Measurements from ENCODE around the gene COL18A1. TPM values are rescaled to one million over a fixed set of nuclear protein-coding genes. Genes with fewer than 3 reads are reported as not detected.
"Not testable (repeated sequence)": the region's sequence is repeated elsewhere in the genome, so short reads cannot be mapped to it uniquely, and the experiment has no call there.

Gene COL18A1
- total and polyA plus RNA-seq, 2 donors from 2014 or later, result 150 to 316 TPM

DNA sequence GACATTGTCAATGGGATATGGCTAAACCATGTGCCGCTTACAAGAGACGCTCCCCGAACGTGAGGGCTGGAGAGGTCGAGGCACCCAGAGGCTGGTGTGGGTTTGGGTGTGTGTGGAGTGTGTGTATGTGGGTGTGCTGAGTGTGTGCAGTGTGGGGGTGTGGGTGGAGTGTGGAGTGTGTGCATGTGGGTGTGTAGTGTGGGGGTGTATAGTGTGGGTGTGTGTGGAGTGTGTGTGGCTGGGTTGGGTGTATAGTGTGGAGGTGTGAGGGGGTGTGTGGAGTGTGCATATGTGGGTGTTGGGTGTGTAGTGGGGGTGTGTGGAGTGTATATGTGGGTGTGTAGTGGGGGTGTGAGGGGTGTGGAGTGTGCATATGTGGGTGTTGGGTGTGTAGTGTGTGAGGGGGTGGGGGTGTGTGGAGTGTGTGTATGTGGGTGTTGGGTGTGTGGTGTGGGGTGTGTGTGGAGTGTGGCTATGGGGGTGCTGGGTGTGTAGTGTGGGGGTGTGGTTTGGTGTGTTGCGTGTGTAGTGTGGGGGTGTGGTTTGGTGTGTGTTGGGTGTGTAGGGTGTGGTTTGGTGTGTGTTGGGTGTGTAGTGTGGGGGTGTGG lies 95.1 kb downstream of the COL18A1 start:
- FAIRE-seq (no peak), DNase-seq (peak in 1 of 5 donors; percentile 34)
- Histone ChIP-seq H3K27ac (ENCODE audit: low read depth in 2 of 2, low read length in 2 of 2) (no peak overlapping the region), H3K4me3 (ENCODE audit: low read length in 3 of 3) (no peak overlapping the region), H3K36me3 (ENCODE audit: control insufficient read depth in 2 of 3, insufficient read depth in 3 of 3, low read length in 3 of 3) (peaks cover 4 to 27% (median 14%) of the 10 kb centered on the region in 3 donors), H3K4me1 (ENCODE audit: control insufficient read depth in 2 of 3, insufficient read depth in 2 of 3, low read depth in 1 of 3, low read length in 3 of 3) (no peaks in the 10 kb centered on the region), H3K9me3 (ENCODE audit: control insufficient read depth in 2 of 3, insufficient read depth in 1 of 3, low read length in 3 of 3) (no peaks in the 10 kb centered on the region), H3K27me3 (ENCODE audit: control insufficient read depth, insufficient read depth, low read length) (no peaks in the 10 kb centered on the region), H3K9ac (ENCODE audit: low read length in 3 of 3) (no peak overlapping the region)
- intact Hi-C loops (cut with DNase I), result no loop called here
- TF ChIP-seq, protein P1, sequence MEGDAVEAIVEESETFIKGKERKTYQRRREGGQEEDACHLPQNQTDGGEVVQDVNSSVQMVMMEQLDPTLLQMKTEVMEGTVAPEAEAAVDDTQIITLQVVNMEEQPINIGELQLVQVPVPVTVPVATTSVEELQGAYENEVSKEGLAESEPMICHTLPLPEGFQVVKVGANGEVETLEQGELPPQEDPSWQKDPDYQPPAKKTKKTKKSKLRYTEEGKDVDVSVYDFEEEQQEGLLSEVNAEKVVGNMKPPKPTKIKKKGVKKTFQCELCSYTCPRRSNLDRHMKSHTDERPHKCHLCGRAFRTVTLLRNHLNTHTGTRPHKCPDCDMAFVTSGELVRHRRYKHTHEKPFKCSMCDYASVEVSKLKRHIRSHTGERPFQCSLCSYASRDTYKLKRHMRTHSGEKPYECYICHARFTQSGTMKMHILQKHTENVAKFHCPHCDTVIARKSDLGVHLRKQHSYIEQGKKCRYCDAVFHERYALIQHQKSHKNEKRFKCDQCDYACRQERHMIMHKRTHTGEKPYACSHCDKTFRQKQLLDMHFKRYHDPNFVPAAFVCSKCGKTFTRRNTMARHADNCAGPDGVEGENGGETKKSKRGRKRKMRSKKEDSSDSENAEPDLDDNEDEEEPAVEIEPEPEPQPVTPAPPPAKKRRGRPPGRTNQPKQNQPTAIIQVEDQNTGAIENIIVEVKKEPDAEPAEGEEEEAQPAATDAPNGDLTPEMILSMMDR (IDR thresholded peaks at IDR 0.05; ENCODE audit: borderline replicate concordance, extremely low read depth, insufficient read depth), result no peak

DNA sequence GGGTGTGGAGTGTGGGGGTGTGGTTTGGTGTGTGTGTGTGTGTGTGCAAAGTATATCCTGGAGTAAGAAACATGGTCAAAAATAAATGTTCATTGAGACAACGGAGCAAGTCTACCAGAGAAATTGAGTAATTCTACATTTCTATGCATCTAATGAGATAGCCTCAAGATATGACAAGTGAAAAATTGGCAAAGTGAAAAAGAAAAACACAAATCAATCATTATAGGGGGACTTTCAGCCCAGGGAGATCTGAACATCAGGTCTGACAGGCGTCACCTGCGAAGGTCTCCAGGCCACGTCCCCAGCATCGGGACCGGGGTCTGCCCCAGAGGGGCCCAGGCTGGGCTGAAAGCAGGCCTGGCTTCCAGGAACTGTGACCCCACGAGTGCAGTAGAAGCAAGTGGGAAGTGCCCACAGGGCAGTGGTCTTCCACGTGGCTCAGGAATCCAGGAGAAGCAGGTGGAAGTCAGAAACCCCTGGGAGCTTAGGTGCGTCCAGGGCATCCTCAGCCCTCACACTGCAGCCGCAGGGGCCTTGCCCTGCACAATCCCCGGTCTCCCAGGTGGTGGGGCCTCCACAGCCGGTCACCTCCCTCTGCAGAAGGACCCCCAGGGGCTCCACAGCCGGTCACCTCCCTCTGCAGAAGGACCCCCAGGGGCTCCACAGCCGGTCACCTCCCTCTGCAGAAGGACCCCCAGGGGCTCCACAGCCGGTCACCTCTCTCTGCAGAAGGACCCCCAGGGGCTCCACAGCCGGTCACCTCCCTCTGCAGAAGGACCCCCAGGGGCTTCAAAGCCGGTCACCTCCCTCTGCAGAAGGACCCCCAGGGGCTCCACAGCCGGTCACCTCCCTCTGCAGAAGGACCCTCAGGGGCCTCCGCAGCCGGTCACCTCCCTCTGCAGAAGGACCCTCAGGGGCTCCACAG lies 96.4 kb downstream of the COL18A1 start:
- H3K9me3 ChIP-seq (ENCODE audit: control insufficient read depth in 2 of 3, insufficient read depth in 1 of 3, low read length in 3 of 3); intact Hi-C loops (cut with DNase I); H3K27me3 ChIP-seq (ENCODE audit: control insufficient read depth, insufficient read depth, low read length); FAIRE-seq; H3K4me1 ChIP-seq (ENCODE audit: control insufficient read depth in 2 of 3, insufficient read depth in 2 of 3, low read depth in 1 of 3, low read length in 3 of 3); H3K9ac ChIP-seq (ENCODE audit: low read length in 3 of 3); H3K27ac ChIP-seq (ENCODE audit: low read depth in 2 of 2, low read length in 2 of 2); H3K4me3 ChIP-seq (ENCODE audit: low read length in 3 of 3): not testable (repeated sequence)
- peak in 1 of 5 donors; percentile 39 for DNase-seq
- peaks cover 0 to 18% (median 5%) of the 10 kb centered on the region in 3 donors for H3K36me3 ChIP-seq (ENCODE audit: control insufficient read depth in 2 of 3, insufficient read depth in 3 of 3, low read length in 3 of 3)

DNA sequence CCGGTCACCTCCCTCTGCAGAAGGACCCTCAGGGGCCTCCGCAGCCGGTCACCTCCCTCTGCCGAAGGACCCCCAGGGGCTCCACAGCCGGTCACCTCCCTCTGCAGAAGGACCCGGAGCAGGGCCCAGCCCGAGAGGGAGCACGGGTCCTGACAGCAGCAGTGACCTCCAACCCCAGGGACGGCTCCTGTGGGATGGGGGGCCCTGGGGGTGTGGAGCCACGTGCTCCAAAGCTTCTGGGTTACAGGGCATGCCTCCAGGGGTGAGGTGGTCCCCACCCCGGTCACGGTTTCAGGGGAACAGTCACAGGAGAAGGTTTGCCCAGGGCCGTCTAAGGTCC lies 97.0 kb downstream of the COL18A1 start:
- no peaks in the 10 kb centered on the region for H3K27me3 ChIP-seq (ENCODE audit: control insufficient read depth, insufficient read depth, low read length)
- TF ChIP-seq, protein P1 (IDR thresholded peaks at IDR 0.05; ENCODE audit: borderline replicate concordance, extremely low read depth, insufficient read depth), result no peak
- no peak overlapping the region for H3K27ac ChIP-seq (ENCODE audit: low read depth in 2 of 2, low read length in 2 of 2)
- no peak for FAIRE-seq
- no peak overlapping the region for H3K9ac ChIP-seq (ENCODE audit: low read length in 3 of 3)
- H3K36me3 ChIP-seq (ENCODE audit: control insufficient read depth in 2 of 3, insufficient read depth in 3 of 3, low read length in 3 of 3), result peaks cover 0 to 12% (median 3%) of the 10 kb centered on the region in 3 donors
- DNase-seq, result peak in 2 of 5 donors; percentile 39 to 40
- H3K9me3 ChIP-seq (ENCODE audit: control insufficient read depth in 2 of 3, insufficient read depth in 1 of 3, low read length in 3 of 3), result no peaks in the 10 kb centered on the region
- no peaks in the 10 kb centered on the region for H3K4me1 ChIP-seq (ENCODE audit: control insufficient read depth in 2 of 3, insufficient read depth in 2 of 3, low read depth in 1 of 3, low read length in 3 of 3)
- intact Hi-C loops (cut with DNase I), result no loop called here
- H3K4me3 ChIP-seq (ENCODE audit: low read length in 3 of 3), result no peak overlapping the region

DNA sequence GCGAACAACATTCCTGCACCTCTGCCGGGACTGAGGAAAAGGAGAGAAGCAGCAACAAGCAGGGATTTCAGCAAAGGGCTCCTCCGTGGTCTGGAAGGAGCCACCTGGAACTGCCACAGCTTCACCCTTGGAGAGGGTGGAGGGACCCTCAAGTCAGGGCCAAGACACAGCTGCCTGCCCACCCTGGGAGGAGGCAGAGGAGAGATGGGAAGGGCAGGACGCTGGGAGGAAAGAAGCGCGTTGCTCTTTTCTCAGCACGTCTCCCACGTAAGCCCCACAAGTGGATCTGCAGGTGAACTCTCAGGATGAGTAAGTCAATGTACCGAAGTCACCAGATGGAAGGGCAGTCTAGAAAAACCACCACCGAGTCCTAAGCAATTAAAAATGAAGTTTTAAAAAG lies 97.6 kb downstream of the COL18A1 start:
- no peaks in the 10 kb centered on the region for H3K4me1 ChIP-seq (ENCODE audit: control insufficient read depth in 2 of 3, insufficient read depth in 2 of 3, low read depth in 1 of 3, low read length in 3 of 3)
- H3K27ac ChIP-seq (ENCODE audit: low read depth in 2 of 2, low read length in 2 of 2), result no peak overlapping the region
- intact Hi-C loops (cut with DNase I), result no loop called here
- no peaks in the 10 kb centered on the region for H3K9me3 ChIP-seq (ENCODE audit: control insufficient read depth in 2 of 3, insufficient read depth in 1 of 3, low read length in 3 of 3)
- FAIRE-seq (no peak), DNase-seq (peak in 1 of 5 donors; percentile 10)
- TF ChIP-seq, protein P1 (IDR thresholded peaks at IDR 0.05; ENCODE audit: borderline replicate concordance, extremely low read depth, insufficient read depth), result no peak
- peaks cover 0 to 9% (median 3%) of the 10 kb centered on the region in 3 donors for H3K36me3 ChIP-seq (ENCODE audit: control insufficient read depth in 2 of 3, insufficient read depth in 3 of 3, low read length in 3 of 3)
- no peaks in the 10 kb centered on the region for H3K27me3 ChIP-seq (ENCODE audit: control insufficient read depth, insufficient read depth, low read length)
- H3K9ac ChIP-seq (ENCODE audit: low read length in 3 of 3), result no peak overlapping the region
- H3K4me3 ChIP-seq (ENCODE audit: low read length in 3 of 3), result no peak overlapping the region

DNA sequence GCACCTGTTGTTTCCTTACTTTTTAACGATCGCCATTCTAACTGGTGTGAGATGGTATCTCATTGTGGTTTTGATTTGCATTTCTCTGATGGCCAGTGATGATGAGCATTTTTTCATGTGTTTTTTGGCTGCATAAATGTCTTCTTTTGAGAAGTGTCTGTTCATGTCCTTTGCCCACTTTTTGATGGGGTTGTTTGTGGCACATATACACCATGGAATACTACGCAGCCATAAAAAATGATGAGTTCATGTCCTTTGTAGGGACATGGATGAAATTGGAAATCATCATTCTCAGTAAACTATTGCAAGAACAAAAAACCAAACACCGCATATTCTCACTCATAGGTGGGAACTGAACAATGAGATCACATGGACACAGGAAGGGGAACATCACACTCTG lies 98.3 kb downstream of the COL18A1 start:
- H3K4me3 ChIP-seq (ENCODE audit: low read length in 3 of 3); FAIRE-seq; H3K9me3 ChIP-seq (ENCODE audit: control insufficient read depth in 2 of 3, insufficient read depth in 1 of 3, low read length in 3 of 3); H3K4me1 ChIP-seq (ENCODE audit: control insufficient read depth in 2 of 3, insufficient read depth in 2 of 3, low read depth in 1 of 3, low read length in 3 of 3); H3K9ac ChIP-seq (ENCODE audit: low read length in 3 of 3); H3K27me3 ChIP-seq (ENCODE audit: control insufficient read depth, insufficient read depth, low read length); intact Hi-C loops (cut with DNase I); DNase-seq; H3K27ac ChIP-seq (ENCODE audit: low read depth in 2 of 2, low read length in 2 of 2); H3K36me3 ChIP-seq (ENCODE audit: control insufficient read depth in 2 of 3, insufficient read depth in 3 of 3, low read length in 3 of 3): not testable (repeated sequence)

Measured in kidney (tissue), 14 donors.